Central memory CD8-positive, alpha-beta T cell (primary cell): ENCODE data around the gene NOL4L.

Experiments used
- ATAC-seq: fragments of 150-1000 bp; cut with Tn5 transposase; replicated peaks from 2 replicates; pipeline ENCODE4 v1.10.0; 2022; ENCODE audit warnings: mild to moderate bottlenecking, moderate FRiP score, moderate number of reproducible peaks; ENCODE audit not compliant: poor library complexity, severe bottlenecking; ENCODE audit errors: extremely low read depth
- DNase-seq, 2 donors: peaks; one replicate each; pipeline ENCODE4 v3.0.0; 2021; ENCODE audit warnings: low spot score in 2 of 2
- H3K27ac Mint-ChIP-seq: one replicate; pipeline ENCODE4 v1.8.0; 2022; ENCODE audit warnings: low read depth, mild to moderate bottlenecking, moderate library complexity, mixed read lengths
- H3K27me3 Mint-ChIP-seq: one replicate; pipeline ENCODE4 v1.8.0; 2022; ENCODE audit warnings: mixed read lengths
- H3K36me3 Mint-ChIP-seq: one replicate; pipeline ENCODE4 v1.8.0; 2022; ENCODE audit warnings: mild to moderate bottlenecking, moderate library complexity, mixed read lengths; ENCODE audit not compliant: insufficient read depth
- H3K4me1 Mint-ChIP-seq: one replicate; pipeline ENCODE4 v1.8.0; 2022; ENCODE audit warnings: mixed read lengths
- H3K4me3 Mint-ChIP-seq: one replicate; pipeline ENCODE4 v1.8.0; 2022; ENCODE audit warnings: mild to moderate bottlenecking, moderate library complexity, mixed read lengths
- H3K9me3 Mint-ChIP-seq: one replicate; pipeline ENCODE4 v1.8.0; 2022; ENCODE audit warnings: mixed read lengths

The NOL4L gene

GRCh38 chr20:32585011-32585585, at the start of gene NOL4L:
NOL4L (minus strand) TSS chr20:32585333; CDS start chr20:32584890, 443 bp downstream.
- DNase-seq (no peak), ATAC-seq (peak; percentile 23)
- no peaks in the 10 kb centered on the region for H3K9me3 Mint-ChIP-seq
- H3K27me3 Mint-ChIP-seq = no peaks in the 10 kb centered on the region
- H3K4me1 Mint-ChIP-seq = peaks cover 49% of the 10 kb centered on the region
- peak within 1 kb of the TSS; percentile 90 for H3K27ac Mint-ChIP-seq
- peaks cover 13% of the 10 kb centered on the region for H3K36me3 Mint-ChIP-seq
- H3K4me3 Mint-ChIP-seq = peak within 1 kb of the TSS; percentile 84

GRCh38 chr20:32634041-32634805, 49.1 kb upstream of the NOL4L start:
- peaks cover 10% of the 10 kb centered on the region for H3K27me3 Mint-ChIP-seq

GRCh38 chr20:32632461-32633354, 47.6 kb upstream of the NOL4L start:
- DNase-seq (no peak), ATAC-seq (no peak)
- H3K36me3 Mint-ChIP-seq = peaks cover 2% of the 10 kb centered on the region

More at GRCh38 chr20:32634041-32634805, 49.1 kb upstream of the NOL4L start:
- ATAC-seq (no peak), DNase-seq (no peak)
- Mint-ChIP-seq H3K4me3 (no peak overlapping the region), H3K27ac (no peak overlapping the region), H3K9me3 (no peaks in the 10 kb centered on the region), H3K36me3 (peaks cover 2% of the 10 kb centered on the region), H3K4me1 (no peaks in the 10 kb centered on the region)

GRCh38 chr20:32631933-32632460, 46.9 kb upstream of the NOL4L start:
- no peak for ATAC-seq
- Mint-ChIP-seq H3K27me3 (peaks cover 10% of the 10 kb centered on the region), H3K36me3 (peaks cover 2% of the 10 kb centered on the region), H3K9me3 (no peaks in the 10 kb centered on the region), H3K4me3 (no peak overlapping the region), H3K27ac (peak overlapping the region; percentile 48), H3K4me1 (no peaks in the 10 kb centered on the region)
- no peak for DNase-seq

More at GRCh38 chr20:32632461-32633354, 47.6 kb upstream of the NOL4L start:
- Mint-ChIP-seq H3K27me3 (peaks cover 10% of the 10 kb centered on the region), H3K4me3 (no peak overlapping the region), H3K27ac (peak overlapping the region; percentile 48), H3K9me3 (no peaks in the 10 kb centered on the region), H3K4me1 (no peaks in the 10 kb centered on the region)

- Mint-ChIP-seq H3K27ac (no peak overlapping the region), H3K4me1 (no peaks in the 10 kb centered on the region), H3K4me3 (no peak overlapping the region), H3K27me3 (peaks cover 10% of the 10 kb centered on the region), H3K36me3 (peaks cover 3% of the 10 kb centered on the region), H3K9me3 (no peaks in the 10 kb centered on the region)
- ATAC-seq (no peak), DNase-seq (no peak)
Observed at GRCh38 chr20:32629813-32630212, 44.7 kb upstream of the NOL4L start.

GRCh38 chr20:32628960-32629530, 43.9 kb upstream of the NOL4L start:
- H3K9me3 Mint-ChIP-seq = no peaks in the 10 kb centered on the region
- no peak overlapping the region for H3K4me3 Mint-ChIP-seq
- H3K36me3 Mint-ChIP-seq = peaks cover 3% of the 10 kb centered on the region
- no peak overlapping the region for H3K27ac Mint-ChIP-seq
- H3K4me1 Mint-ChIP-seq = no peaks in the 10 kb centered on the region
- peaks cover 10% of the 10 kb centered on the region for H3K27me3 Mint-ChIP-seq
- no peak for ATAC-seq
- no peak for DNase-seq

- Mint-ChIP-seq H3K4me1 (no peaks in the 10 kb centered on the region), H3K27me3 (no peaks in the 10 kb centered on the region), H3K36me3 (peaks cover 3% of the 10 kb centered on the region), H3K27ac (peak overlapping the region; percentile 71), H3K9me3 (no peaks in the 10 kb centered on the region), H3K4me3 (no peak overlapping the region)
- ATAC-seq (peak; percentile 36), DNase-seq (no peak)
Observed at GRCh38 chr20:32626859-32627636, 41.9 kb upstream of the NOL4L start.

- no peaks in the 10 kb centered on the region for H3K27me3 Mint-ChIP-seq
- no peaks in the 10 kb centered on the region for H3K9me3 Mint-ChIP-seq
- no peaks in the 10 kb centered on the region for H3K4me1 Mint-ChIP-seq
- ATAC-seq (no peak), DNase-seq (no peak)
- H3K4me3 Mint-ChIP-seq = no peak overlapping the region
- no peak overlapping the region for H3K27ac Mint-ChIP-seq
- peaks cover 3% of the 10 kb centered on the region for H3K36me3 Mint-ChIP-seq
Observed at GRCh38 chr20:32626407-32626806, 41.3 kb upstream of the NOL4L start.

- H3K9me3 Mint-ChIP-seq = no peaks in the 10 kb centered on the region
- ATAC-seq (no peak), DNase-seq (no peak)
- no peaks in the 10 kb centered on the region for H3K4me1 Mint-ChIP-seq
- peaks cover 3% of the 10 kb centered on the region for H3K36me3 Mint-ChIP-seq
- no peak overlapping the region for H3K27ac Mint-ChIP-seq
- H3K27me3 Mint-ChIP-seq = no peaks in the 10 kb centered on the region
- H3K4me3 Mint-ChIP-seq = no peak overlapping the region
Observed at GRCh38 chr20:32625996-32626395, 40.9 kb upstream of the NOL4L start.

GRCh38 chr20:32624687-32625345, 39.7 kb upstream of the NOL4L start:
- Mint-ChIP-seq H3K27me3 (no peaks in the 10 kb centered on the region), H3K27ac (no peak overlapping the region), H3K36me3 (peaks cover 1% of the 10 kb centered on the region), H3K4me1 (no peaks in the 10 kb centered on the region), H3K9me3 (no peaks in the 10 kb centered on the region), H3K4me3 (no peak overlapping the region)
- ATAC-seq (no peak), DNase-seq (no peak)

- H3K27me3 Mint-ChIP-seq = no peaks in the 10 kb centered on the region
- DNase-seq (no peak), ATAC-seq (no peak)
- H3K4me3 Mint-ChIP-seq = no peak overlapping the region
- H3K27ac Mint-ChIP-seq = no peak overlapping the region
- H3K36me3 Mint-ChIP-seq = peaks cover 1% of the 10 kb centered on the region
- H3K4me1 Mint-ChIP-seq = no peaks in the 10 kb centered on the region
- no peaks in the 10 kb centered on the region for H3K9me3 Mint-ChIP-seq
Observed at GRCh38 chr20:32623667-32624157, 38.6 kb upstream of the NOL4L start.
